Epithelial cell of esophagus (primary cell): ENCODE measurements around the gene GSG1L2.

ENCODE experiments used
- DNase-seq: peaks from one replicate; pipeline ENCODE4 v3.0.0; 2010; ENCODE audit warnings: low read depth
- H3K4me3 ChIP-seq: 2 replicates; pipeline ENCODE4 v1.5.1; 2011; ENCODE audit warnings: mild to moderate bottlenecking, low read length, control low read depth
- CTCF ChIP-seq: IDR thresholded peaks from 2 replicates; pipeline ENCODE4 v1.5.1; 2011; ENCODE audit warnings: low read depth, mild to moderate bottlenecking, low read length, control low read depth, inconsistent platforms; ENCODE audit not compliant: insufficient read depth; ENCODE audit errors: missing control alignments

GSG1L2 gene

GRCh38 chr17:9828296-9829295 is 6.7 kb upstream of the GSG1L2 start:
- DNase-seq, result no peak
- no peak for TF ChIP-seq CTCF
- H3K4me3 ChIP-seq, result no peak overlapping the region

GRCh38 chr17:9825641-9826150 is 3.8 kb upstream of the GSG1L2 start, which contains the start of gene GLP2R:
Gene GLP2R, plus strand, starts transcription at chr17:9825924. Its CDS starts 140 bp downstream, at chr17:9826064.
- no peak for TF ChIP-seq CTCF
- H3K4me3 ChIP-seq, result no peak within 1 kb of the TSS
- DNase-seq, result no peak

GRCh38 chr17:9824797-9825338 is 3.0 kb upstream of the GSG1L2 start:
- H3K4me3 ChIP-seq, result no peak overlapping the region
- no peak for DNase-seq
- TF ChIP-seq CTCF, result no peak

- H3K4me3 ChIP-seq, result no peak overlapping the region
- DNase-seq, result no peak
- no peak for TF ChIP-seq CTCF
Measured at GRCh38 chr17:9824094-9824493, 2.2 kb upstream of the GSG1L2 start.

- DNase-seq, result no peak
- no peak for TF ChIP-seq CTCF
- no peak overlapping the region for H3K4me3 ChIP-seq
Measured at GRCh38 chr17:9820448-9820847, 1.4 kb downstream of the GSG1L2 start.

- no peak for TF ChIP-seq CTCF
- H3K4me3 ChIP-seq, result no peak overlapping the region
- DNase-seq, result peak; percentile 45
Measured at GRCh38 chr17:9818760-9819159, 3.1 kb downstream of the GSG1L2 start.

GRCh38 chr17:9817086-9817485 is 4.8 kb downstream of the GSG1L2 start:
- no peak for TF ChIP-seq CTCF
- peak; percentile 80 for DNase-seq
- no peak overlapping the region for H3K4me3 ChIP-seq
